PFSK-1 (cell line): Measurements from ENCODE around the gene TEX30.

ENCODE experiments used
- FOXP2 ChIP-seq: optimal IDR thresholded peaks from 2 replicates; pipeline ENCODE3; 2011; ENCODE audit warnings: borderline replicate concordance, control low read depth, inconsistent platforms; ENCODE audit not compliant: insufficient read depth; ENCODE audit errors: extremely low read length, extremely low read depth
- POLR2AphosphoS5 ChIP-seq: IDR thresholded peaks from 2 replicates; pipeline ENCODE4 v1.6.1; 2012; ENCODE audit warnings: low read depth, mild to moderate bottlenecking, control low read depth, low read length, moderate library complexity
- SIN3A ChIP-seq: IDR thresholded peaks from 2 replicates; pipeline ENCODE4 v1.6.1; 2012; ENCODE audit warnings: mild to moderate bottlenecking, low read length, moderate library complexity, borderline replicate concordance; ENCODE audit not compliant: insufficient read depth
- TAF1 ChIP-seq: IDR thresholded peaks from 2 replicates; pipeline ENCODE4 v1.6.1; 2012; ENCODE audit warnings: low read length, control low read depth, borderline replicate concordance; ENCODE audit not compliant: insufficient read depth
- TF ChIP-seq, protein P1 (sequence below), 2 experiments: IDR thresholded peaks; 2 replicates each; pipeline versions ENCODE4 v1.6.1 to v1.8.0; 2011 to 2012; ENCODE audit warnings: low read depth in 2 of 2, low read length in 2 of 2, control low read depth in 1 of 2, inconsistent platforms in 1 of 2, mild to moderate bottlenecking in 1 of 2, moderate library complexity in 1 of 2; ENCODE audit not compliant: insufficient read depth in 1 of 2

TEX30 gene

DNA sequence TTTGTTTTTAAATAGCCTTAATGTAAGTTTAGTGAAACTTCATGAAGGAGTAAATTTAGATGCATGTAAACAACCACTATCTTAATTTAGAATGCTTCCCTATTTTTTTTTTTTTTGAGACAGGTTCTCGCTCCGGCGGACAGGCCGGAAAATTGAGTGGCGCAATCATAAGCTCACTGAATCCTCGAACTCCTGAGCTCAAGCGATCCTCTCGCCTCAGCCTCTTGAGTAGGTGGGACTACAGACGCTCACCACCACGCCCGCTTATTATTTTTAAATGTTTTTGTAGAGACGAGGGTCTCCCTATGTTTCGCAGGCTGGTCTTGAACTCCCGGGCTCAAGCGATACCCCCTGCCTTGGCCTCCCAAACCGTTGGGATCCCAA is 1.6 kb downstream of the TEX30 start:
- TF ChIP-seq SIN3A = no peak
- no peak for TF ChIP-seq TAF1
- TF ChIP-seq, protein P1, sequence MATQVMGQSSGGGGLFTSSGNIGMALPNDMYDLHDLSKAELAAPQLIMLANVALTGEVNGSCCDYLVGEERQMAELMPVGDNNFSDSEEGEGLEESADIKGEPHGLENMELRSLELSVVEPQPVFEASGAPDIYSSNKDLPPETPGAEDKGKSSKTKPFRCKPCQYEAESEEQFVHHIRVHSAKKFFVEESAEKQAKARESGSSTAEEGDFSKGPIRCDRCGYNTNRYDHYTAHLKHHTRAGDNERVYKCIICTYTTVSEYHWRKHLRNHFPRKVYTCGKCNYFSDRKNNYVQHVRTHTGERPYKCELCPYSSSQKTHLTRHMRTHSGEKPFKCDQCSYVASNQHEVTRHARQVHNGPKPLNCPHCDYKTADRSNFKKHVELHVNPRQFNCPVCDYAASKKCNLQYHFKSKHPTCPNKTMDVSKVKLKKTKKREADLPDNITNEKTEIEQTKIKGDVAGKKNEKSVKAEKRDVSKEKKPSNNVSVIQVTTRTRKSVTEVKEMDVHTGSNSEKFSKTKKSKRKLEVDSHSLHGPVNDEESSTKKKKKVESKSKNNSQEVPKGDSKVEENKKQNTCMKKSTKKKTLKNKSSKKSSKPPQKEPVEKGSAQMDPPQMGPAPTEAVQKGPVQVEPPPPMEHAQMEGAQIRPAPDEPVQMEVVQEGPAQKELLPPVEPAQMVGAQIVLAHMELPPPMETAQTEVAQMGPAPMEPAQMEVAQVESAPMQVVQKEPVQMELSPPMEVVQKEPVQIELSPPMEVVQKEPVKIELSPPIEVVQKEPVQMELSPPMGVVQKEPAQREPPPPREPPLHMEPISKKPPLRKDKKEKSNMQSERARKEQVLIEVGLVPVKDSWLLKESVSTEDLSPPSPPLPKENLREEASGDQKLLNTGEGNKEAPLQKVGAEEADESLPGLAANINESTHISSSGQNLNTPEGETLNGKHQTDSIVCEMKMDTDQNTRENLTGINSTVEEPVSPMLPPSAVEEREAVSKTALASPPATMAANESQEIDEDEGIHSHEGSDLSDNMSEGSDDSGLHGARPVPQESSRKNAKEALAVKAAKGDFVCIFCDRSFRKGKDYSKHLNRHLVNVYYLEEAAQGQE (IDR thresholded peaks at IDR 0.05; ENCODE audit: insufficient read depth in 1 of 2, low read depth in 2 of 2, low read length in 2 of 2) = no peak
- no peak for TF ChIP-seq FOXP2
- no peak for TF ChIP-seq POLR2AphosphoS5

DNA sequence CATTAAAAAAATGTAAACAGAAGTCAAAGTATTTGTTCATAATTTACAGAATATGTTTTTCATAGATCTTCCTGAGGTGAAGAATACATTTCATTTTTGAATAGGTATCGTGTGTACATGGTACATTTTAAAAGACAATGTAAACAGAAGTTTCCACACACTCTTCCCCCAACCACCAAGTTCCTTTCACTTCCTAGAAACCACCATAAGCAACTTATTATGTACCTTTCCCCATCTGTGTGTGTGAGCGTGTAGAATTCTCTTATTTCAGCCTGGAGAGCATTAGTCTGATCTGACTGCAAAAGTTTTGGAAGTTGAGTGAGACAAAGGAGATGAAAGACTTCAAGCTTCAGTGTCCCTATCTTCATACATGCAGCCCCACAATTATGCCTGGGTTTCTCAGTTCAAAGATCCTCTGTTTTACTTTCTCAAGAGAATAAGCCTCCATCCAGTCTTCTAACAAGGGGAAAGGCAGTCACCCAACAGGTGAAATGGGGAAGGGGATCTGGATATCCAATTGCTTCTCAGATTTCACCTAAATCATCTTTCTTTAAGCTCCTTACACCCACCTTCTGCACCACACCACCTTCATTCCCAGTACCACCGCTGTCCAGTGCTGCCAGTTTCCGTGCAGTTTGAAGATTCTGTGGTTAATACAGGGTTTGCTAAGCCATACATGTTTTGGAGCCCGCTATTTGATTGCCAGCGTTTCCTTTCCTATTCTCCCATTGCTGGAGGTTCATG is 2.1 kb downstream of the TEX30 start:
- TF ChIP-seq FOXP2 (no peak), POLR2AphosphoS5 (no peak)
- TF ChIP-seq, protein P1 (IDR thresholded peaks at IDR 0.05; ENCODE audit: insufficient read depth in 1 of 2, low read depth in 2 of 2, low read length in 2 of 2) = 0 out of 4 replicates have a peak, but pooled peaks of 1 of the 2 experiments have one; percentile 15

DNA sequence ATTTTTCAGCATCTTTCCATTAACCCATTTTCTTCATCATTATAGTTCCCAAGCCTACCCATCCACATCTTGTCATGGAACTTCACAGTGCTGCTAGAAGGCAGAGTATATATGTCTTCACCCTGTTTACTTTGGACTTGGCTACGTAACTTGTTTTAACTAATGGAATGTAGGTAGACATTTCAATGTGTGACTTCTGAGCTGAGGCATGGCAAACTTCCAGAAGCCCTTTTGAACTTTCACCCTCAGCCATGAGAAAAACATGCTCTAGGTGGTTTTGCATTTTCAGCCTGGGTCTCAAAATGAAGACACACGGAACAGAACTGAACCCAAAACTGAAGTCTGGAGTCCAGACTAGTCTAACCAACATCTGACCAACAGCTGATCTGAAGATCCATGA is 3.2 kb downstream of the TEX30 start:
- TF ChIP-seq TAF1 (no peak), POLR2AphosphoS5 (no peak), SIN3A (no peak), FOXP2 (no peak)
- TF ChIP-seq, protein P1 (IDR thresholded peaks at IDR 0.05; ENCODE audit: insufficient read depth in 1 of 2, low read depth in 2 of 2, low read length in 2 of 2) = no peak

DNA sequence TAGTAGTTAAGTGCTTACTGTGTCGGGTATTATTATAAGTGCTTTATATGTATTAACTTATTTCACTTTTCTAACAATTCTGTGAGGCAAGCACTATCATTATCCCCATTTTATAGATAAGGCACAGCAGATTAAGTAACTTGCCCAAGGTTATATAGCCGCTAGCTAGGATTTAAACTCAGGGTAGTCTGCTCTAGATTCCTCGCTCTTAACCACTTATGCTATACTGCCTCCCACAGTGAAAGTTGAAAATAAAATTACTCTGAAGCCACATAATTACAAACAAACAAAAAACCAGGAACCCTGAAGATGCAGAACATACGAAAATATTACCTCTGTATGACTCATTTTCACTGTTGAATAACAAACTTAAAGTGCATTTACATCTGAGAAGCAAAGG is 3.9 kb downstream of the TEX30 start:
- TF ChIP-seq, protein P1 (IDR thresholded peaks at IDR 0.05; ENCODE audit: insufficient read depth in 1 of 2, low read depth in 2 of 2, low read length in 2 of 2) = no peak
- no peak for TF ChIP-seq POLR2AphosphoS5
- no peak for TF ChIP-seq SIN3A
- TF ChIP-seq TAF1 = no peak
- no peak for TF ChIP-seq FOXP2

DNA sequence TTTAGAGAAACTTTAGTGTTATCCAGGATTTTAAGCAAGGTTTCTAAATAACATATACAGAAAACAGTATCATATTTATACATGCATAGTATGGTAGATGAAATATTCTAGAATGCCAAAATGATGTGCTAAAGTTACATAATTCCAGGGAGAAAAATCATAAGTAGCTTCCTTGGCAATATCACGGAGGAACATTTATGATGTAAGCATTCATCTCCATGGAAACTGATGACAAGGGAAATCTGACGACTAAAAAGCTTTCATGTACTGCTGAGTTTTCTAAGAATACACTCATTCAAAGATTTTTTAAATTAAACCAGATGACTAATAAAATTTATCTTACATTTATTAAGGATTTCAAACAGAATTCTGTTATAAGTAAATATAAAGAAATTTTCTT is 4.7 kb downstream of the TEX30 start:
- TF ChIP-seq TAF1 (no peak), SIN3A (no peak), FOXP2 (no peak)
- TF ChIP-seq, protein P1 (IDR thresholded peaks at IDR 0.05; ENCODE audit: insufficient read depth in 1 of 2, low read depth in 2 of 2, low read length in 2 of 2) = no peak
